HG02798 (cell line): ENCODE data around the gene CDK2AP2.
"Not testable (repeated sequence)": the region's sequence is repeated elsewhere in the genome, so short reads cannot be mapped to it uniquely, and the experiment has no call there.

Experiments
- ATAC-seq: cut with Tn5 transposase; IDR thresholded peaks from one replicate; pipeline ENCODE4 v1.9.1; 2021; ENCODE audit warnings: mild to moderate bottlenecking; ENCODE audit not compliant: unreplicated experiment, poor library complexity

CDK2AP2 gene

GRCh38 chr11:67525275-67525976, 17.5 kb upstream of the CDK2AP2 start:
- no peak for ATAC-seq

GRCh38 chr11:67524480-67524808, 16.5 kb upstream of the CDK2AP2 start:
- ATAC-seq: no peak

- no peak for ATAC-seq
Observed at GRCh38 chr11:67523556-67524479, 15.9 kb upstream of the CDK2AP2 start.

GRCh38 chr11:67522844-67523555, 15.0 kb upstream of the CDK2AP2 start, which contains the start of gene CABP2:
CABP2 (minus strand) TSS chr11:67523446; CDS start chr11:67523326, 120 bp downstream.
- ATAC-seq: no peak

GRCh38 chr11:67522338-67522737, 14.4 kb upstream of the CDK2AP2 start:
- no peak for ATAC-seq

GRCh38 chr11:67521924-67522323, 14.0 kb upstream of the CDK2AP2 start:
- ATAC-seq: no peak

- ATAC-seq: no peak
Observed at GRCh38 chr11:67520856-67521824, 13.2 kb upstream of the CDK2AP2 start.

- ATAC-seq: no peak
Observed at GRCh38 chr11:67519726-67520125, 11.8 kb upstream of the CDK2AP2 start.

GRCh38 chr11:67517784-67518552, 10.0 kb upstream of the CDK2AP2 start:
- ATAC-seq: no peak

GRCh38 chr11:67516806-67517205, 8.8 kb upstream of the CDK2AP2 start:
- ATAC-seq: no peak

- no peak for ATAC-seq
Observed at GRCh38 chr11:67514116-67514515, 6.2 kb upstream of the CDK2AP2 start.

- not testable (repeated sequence) for ATAC-seq
Observed at GRCh38 chr11:67511558-67511957, 3.6 kb upstream of the CDK2AP2 start.

- no peak for ATAC-seq
Observed at GRCh38 chr11:67510023-67510345, 2.0 kb upstream of the CDK2AP2 start.

GRCh38 chr11:67508486-67509121, 642 bp upstream of the CDK2AP2 start:
- peak; percentile 44 for ATAC-seq

GRCh38 chr11:67507242-67507863, 609 bp downstream of the CDK2AP2 start:
- ATAC-seq: no peak

GRCh38 chr11:67506426-67507051, 1.4 kb downstream of the CDK2AP2 start:
- ATAC-seq: no peak

- ATAC-seq: peak; percentile 20
Observed at GRCh38 chr11:67505605-67506396, 2.2 kb downstream of the CDK2AP2 start.
